ENCODE results near the gene NEURL3. TPM values are rescaled to one million over a fixed set of nuclear protein-coding genes. Genes with fewer than 3 reads are reported as not detected.

NEURL3 gene
- total and polyA plus RNA-seq, 4 donors, result 0.24 to 2.1 (median 0.72) TPM

DNA sequence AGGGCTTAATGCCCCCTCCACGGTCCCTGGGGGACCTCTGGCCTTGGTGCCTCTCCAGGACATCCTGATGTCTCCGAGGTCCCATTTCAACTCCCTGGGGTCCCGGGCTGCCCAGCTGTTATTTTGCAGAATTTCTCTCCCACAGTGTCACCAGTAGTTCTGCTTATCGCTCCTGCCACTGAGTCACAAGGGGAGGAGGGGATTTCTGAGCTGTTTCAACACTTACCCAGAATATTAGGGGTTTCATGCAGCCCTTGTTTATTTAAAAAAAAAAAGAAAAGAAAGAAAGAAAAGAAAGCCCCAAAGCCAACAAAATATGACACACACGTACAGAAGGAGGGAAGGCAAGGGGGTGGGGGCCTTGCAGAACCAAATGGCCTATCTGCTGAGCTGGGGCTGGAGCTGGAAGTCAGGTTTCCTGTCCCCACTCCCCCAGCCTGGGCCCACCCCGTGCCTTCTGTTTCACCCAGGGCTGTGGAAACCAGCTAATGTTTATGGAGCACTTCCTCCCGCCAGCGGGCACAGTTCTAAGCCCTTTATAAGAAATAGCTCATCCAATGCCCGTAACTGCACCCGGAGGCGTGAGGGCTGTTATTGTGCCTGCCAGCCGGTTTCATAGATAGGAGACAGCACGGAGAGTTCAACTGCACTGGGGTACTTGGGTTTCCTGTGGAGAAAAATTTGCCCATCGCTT lies 23.0 kb upstream of the NEURL3 start:
- Histone ChIP-seq H3K9me3 (ENCODE audit: control insufficient read depth in 4 of 4, insufficient read depth in 3 of 4, low read length in 3 of 4) (no peaks in the 10 kb centered on the region), H3K4me1 (ENCODE audit: control insufficient read depth in 5 of 5, insufficient read depth in 5 of 5, low read length in 5 of 5) (peaks cover 13 to 36% (median 24%) of the 10 kb centered on the region in 5 donors), H3K36me3 (ENCODE audit: control insufficient read depth in 4 of 4, insufficient read depth in 4 of 4, low read length in 4 of 4) (no peaks in the 10 kb centered on the region), H3K4me3 (no peak overlapping the region), H3K9ac (ENCODE audit: insufficient read depth in 1 of 2, low read length in 2 of 2) (peak overlapping the region in 1 of 2 donors; percentile 68), H3K27me3 (ENCODE audit: control insufficient read depth in 3 of 3, insufficient read depth in 3 of 3, low read length in 2 of 3) (no peaks in the 10 kb centered on the region), H3K27ac (ENCODE audit: low read depth in 1 of 2, low read length in 1 of 2) (peak overlapping the region; percentile 57 to 84)
- WGBS, 2 donors, result 15 to 27% methylated on average over 14 of the region's 14 CpGs
- peak; percentile 46 to 68 (median 59) for DNase-seq
- TF ChIP-seq, protein P1, sequence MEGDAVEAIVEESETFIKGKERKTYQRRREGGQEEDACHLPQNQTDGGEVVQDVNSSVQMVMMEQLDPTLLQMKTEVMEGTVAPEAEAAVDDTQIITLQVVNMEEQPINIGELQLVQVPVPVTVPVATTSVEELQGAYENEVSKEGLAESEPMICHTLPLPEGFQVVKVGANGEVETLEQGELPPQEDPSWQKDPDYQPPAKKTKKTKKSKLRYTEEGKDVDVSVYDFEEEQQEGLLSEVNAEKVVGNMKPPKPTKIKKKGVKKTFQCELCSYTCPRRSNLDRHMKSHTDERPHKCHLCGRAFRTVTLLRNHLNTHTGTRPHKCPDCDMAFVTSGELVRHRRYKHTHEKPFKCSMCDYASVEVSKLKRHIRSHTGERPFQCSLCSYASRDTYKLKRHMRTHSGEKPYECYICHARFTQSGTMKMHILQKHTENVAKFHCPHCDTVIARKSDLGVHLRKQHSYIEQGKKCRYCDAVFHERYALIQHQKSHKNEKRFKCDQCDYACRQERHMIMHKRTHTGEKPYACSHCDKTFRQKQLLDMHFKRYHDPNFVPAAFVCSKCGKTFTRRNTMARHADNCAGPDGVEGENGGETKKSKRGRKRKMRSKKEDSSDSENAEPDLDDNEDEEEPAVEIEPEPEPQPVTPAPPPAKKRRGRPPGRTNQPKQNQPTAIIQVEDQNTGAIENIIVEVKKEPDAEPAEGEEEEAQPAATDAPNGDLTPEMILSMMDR (IDR thresholded peaks at IDR 0.05; ENCODE audit: control extremely low read depth, extremely low read depth), result no peak
- ATAC-seq (ENCODE audit: insufficient read depth, low FRiP score), result no peak

DNA sequence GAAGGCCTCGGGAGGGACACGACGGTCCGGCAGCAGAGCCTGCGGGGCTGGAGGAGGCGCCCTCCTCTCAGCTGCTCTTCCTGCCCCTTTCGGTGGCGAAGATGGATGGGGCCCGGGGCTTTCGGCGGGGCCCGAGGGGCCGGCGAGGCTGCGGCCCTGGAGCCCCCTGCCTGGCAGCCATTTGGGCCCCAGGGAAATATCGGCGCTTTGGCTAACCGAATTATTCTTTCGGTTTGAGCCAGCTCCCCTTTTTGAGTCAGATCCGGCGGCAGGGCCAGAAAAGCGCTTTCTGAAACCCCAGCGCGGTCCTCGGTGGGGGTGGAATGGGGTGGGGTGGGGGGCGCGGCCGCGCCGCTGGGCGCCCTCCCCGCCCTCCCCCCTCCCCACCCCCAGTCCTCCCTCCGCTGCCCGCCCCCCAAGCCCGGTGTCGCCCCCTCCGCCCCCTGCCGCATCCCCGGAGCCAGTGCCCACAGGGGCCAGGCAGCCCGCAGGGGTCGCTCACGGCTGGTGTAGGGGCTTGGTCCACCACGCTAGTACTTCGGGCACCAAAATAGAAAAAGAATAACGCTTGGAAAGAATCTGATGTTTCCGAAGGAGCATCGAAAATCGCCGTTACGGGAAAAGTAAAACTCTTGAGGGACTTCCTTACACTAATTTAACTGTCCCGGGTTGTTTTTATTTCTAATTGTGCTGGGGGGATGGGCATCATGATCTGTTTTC lies 22.3 kb upstream of the NEURL3 start:
- peak overlapping the region; percentile 37 to 68 for H3K9ac ChIP-seq (ENCODE audit: insufficient read depth in 1 of 2, low read length in 2 of 2)
- TF ChIP-seq, protein P1 (IDR thresholded peaks at IDR 0.05; ENCODE audit: control extremely low read depth, extremely low read depth), result no peak
- peak overlapping the region; percentile 45 to 84 for H3K27ac ChIP-seq (ENCODE audit: low read depth in 1 of 2, low read length in 1 of 2)
- no peaks in the 10 kb centered on the region for H3K36me3 ChIP-seq (ENCODE audit: control insufficient read depth in 4 of 4, insufficient read depth in 4 of 4, low read length in 4 of 4)
- DNase-seq (peak; percentile 73 to 79 (median 76)), ATAC-seq (ENCODE audit: insufficient read depth, low FRiP score) (no peak)
- peaks cover 6 to 31% (median 17%) of the 10 kb centered on the region in 5 donors for H3K4me1 ChIP-seq (ENCODE audit: control insufficient read depth in 5 of 5, insufficient read depth in 5 of 5, low read length in 5 of 5)
- no peak overlapping the region for H3K4me3 ChIP-seq
- no peaks in the 10 kb centered on the region for H3K27me3 ChIP-seq (ENCODE audit: control insufficient read depth in 3 of 3, insufficient read depth in 3 of 3, low read length in 2 of 3)
- WGBS, 2 donors, result 2% methylated on average over 41 to 51 of the region's 51 CpGs
- H3K9me3 ChIP-seq (ENCODE audit: control insufficient read depth in 4 of 4, insufficient read depth in 3 of 4, low read length in 3 of 4), result no peaks in the 10 kb centered on the region

DNA sequence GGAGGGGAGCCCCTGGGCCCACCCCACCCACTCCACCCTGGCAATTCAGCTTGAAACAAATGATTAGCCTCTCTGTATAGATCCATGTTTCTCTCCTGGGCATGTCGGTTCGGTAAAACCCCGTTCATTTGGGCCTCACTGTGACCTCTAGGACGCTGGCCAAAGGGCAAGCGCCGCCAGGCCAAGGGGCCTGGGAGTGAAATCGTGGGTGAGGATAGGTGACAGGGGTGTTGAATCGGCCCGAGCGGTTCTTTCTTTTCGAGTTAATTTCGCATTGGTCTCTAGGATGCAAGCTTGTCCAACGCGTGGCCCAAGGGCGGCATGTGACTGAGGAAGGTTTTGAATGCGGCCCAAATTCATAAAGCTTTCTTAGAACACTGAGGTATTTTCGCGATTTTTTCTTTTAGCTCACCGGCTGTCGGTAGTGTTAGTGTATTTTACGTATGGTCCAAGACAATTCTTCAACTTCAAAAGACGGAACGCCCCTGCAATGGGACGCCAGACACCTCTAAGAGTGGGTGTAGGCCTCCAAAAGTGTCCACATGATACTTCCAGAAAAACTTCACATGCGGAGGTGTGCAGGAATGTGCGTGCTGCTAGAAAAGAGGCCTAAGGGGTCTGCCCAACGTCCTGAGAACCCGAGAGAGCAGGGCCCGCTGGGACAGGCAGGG lies 21.6 kb upstream of the NEURL3 start:
- WGBS, 2 donors, result 78 to 83% methylated on average over 29 of the region's 29 CpGs
- TF ChIP-seq, protein P1 (IDR thresholded peaks at IDR 0.05; ENCODE audit: control extremely low read depth, extremely low read depth), result no peak

More for the DNA sequence above, 21.6 kb upstream of the NEURL3 start:
- peak overlapping the region in 1 of 2 donors; percentile 73 for H3K27ac ChIP-seq (ENCODE audit: low read depth in 1 of 2, low read length in 1 of 2)
- DNase-seq (no peak), ATAC-seq (ENCODE audit: insufficient read depth, low FRiP score) (no peak)
- no peaks in the 10 kb centered on the region for H3K36me3 ChIP-seq (ENCODE audit: control insufficient read depth in 4 of 4, insufficient read depth in 4 of 4, low read length in 4 of 4)
- H3K27me3 ChIP-seq (ENCODE audit: control insufficient read depth in 3 of 3, insufficient read depth in 3 of 3, low read length in 2 of 3), result no peaks in the 10 kb centered on the region
- H3K4me1 ChIP-seq (ENCODE audit: control insufficient read depth in 5 of 5, insufficient read depth in 5 of 5, low read length in 5 of 5), result peaks cover 4 to 25% (median 15%) of the 10 kb centered on the region in 5 donors
- peak overlapping the region; percentile 37 to 61 for H3K9ac ChIP-seq (ENCODE audit: insufficient read depth in 1 of 2, low read length in 2 of 2)
- no peak overlapping the region for H3K4me3 ChIP-seq
- no peaks in the 10 kb centered on the region for H3K9me3 ChIP-seq (ENCODE audit: control insufficient read depth in 4 of 4, insufficient read depth in 3 of 4, low read length in 3 of 4)

Measured in lung (tissue), 12 donors.